GM21526 (cell line): ENCODE measurements around the gene YBX3.
"Not testable (repeated sequence)": the region's sequence is repeated elsewhere in the genome, so short reads cannot be mapped to it uniquely, and the experiment has no call there.

Source experiments
- ATAC-seq: cut with Tn5 transposase; IDR thresholded peaks from one replicate; pipeline ENCODE4 v1.9.1; 2021; ENCODE audit warnings: moderate library complexity; ENCODE audit not compliant: unreplicated experiment, low FRiP score

Gene YBX3

DNA sequence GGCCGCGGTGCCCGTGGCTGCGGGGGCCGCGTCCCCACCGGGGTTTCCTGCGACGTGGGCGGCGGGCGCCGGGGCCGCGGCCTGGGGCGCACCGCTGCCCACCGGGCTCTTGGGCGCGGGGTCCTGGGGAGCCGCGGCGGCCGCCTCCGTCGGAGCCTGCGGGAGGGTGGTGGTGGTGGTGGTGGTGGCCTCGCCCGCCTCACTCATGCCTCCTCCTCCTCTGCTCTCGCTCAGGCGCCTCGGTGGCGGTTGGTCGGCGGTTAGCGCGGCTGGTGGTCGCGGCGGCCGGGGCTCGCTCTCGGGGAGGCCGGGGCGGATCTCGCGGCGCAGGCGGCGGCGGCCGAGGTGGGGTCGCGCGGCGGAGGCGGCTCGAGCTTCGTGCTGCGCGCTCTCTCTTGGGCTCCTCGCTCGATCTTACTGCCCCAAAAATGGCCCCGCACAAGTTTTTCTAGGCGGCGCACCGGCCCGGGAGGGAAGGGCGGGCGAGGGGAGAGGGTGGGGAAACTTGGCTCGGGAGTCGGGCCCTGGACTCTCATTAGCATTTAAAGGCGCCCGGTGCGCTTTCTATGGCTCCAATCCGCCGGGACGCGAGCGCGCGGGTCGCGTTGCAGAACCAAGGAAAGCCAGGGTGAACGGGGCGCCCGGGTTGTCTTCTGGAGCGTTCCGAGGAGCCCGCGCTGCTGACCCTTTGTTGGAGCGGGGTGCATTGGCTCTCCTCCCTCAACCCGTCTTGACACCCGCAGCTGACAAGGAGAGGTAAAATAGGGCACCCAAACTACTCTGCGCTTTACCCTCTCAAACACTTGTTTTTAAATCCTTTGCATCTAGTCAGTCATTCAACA, at the start of gene YBX3:
YBX3 (minus strand) TSS at position 419 of the 842 bp plus-strand sequence; CDS start at position 207, 212 bp downstream.
- peak; percentile 39 for ATAC-seq

DNA sequence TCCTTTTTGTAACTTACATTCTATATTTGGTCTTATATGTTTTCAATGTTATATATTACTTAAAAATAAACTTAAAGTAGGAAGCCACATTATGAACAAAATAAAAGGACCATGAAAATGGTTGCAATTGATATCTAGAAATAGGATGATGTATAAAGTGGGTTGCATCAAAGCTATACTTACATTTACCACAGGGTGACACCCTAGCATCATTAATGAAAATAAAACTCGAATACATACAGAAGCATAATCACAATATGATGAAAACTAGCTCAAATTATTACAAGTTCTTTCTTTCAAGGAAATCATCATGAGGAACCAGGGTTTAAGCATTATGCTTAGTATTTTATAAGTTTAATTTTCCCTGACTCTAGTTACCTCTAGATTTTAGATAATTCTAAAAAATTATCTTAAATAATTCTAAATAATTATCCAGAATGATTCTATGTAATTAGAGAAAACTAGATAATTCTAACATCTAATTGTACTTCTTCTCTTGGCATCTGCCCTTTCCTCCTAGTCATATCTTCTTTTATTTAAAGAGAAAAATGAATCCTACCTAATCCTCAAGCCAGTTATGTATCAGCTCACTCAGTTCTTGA, 48.1 kb upstream of the YBX3 start:
- ATAC-seq: no peak

DNA sequence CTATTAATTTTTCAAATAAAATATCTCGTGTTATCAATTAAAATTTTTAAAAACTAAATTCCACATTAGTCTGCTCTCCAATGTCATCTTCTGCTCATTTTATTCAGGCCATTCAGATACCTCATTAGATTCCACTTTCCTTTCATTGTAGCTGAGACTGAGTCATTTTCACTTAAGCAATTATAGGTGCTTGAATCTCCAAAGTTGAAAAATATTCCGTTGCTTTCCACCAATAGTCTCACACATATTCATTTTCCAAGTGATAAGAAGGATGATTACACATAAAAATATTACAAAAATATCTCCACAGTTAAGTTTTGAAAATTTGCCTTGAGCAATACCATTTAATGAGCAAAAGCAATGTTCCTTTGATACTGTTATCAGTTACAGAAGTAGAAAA, 36.5 kb upstream of the YBX3 start:
- ATAC-seq: no peak

DNA sequence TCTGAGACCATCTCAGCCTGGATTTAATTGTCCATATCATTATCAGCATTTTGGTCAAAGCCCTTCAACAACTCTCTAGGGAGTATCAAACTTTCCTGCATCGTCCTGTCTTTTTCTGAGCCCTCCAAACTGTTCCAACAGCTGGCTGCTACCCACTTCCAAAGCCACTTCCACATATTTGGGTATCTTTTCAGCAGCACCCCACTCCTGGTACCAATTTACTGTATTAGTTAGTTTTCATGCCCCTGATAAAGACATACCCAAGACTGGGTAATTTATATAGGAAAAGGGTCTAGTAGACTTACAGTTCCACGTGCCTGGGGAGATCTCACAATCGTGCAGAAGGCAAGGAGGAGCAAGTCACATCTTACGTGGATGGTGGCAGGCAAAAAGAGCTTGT, 33.1 kb upstream of the YBX3 start:
- ATAC-seq: no peak

DNA sequence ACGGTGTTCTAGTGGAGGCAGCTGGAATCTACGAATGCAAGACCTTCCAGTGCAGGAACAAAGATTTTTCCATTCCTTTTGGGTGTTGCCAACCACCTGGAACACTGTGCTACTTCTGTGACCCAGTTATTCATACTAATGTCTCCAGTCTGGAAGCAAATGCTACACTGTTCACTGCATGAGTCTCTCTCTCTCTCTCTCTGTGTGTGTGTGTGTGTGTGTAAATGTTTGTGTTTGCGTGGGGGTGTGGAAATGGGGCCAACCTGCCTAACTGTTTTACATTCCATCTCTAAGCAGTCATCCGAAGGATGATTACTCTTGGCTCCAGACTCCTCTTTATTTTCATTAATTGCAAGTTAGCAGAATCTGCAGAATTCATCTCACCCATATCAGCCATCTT, 29.9 kb upstream of the YBX3 start:
- no peak for ATAC-seq

DNA sequence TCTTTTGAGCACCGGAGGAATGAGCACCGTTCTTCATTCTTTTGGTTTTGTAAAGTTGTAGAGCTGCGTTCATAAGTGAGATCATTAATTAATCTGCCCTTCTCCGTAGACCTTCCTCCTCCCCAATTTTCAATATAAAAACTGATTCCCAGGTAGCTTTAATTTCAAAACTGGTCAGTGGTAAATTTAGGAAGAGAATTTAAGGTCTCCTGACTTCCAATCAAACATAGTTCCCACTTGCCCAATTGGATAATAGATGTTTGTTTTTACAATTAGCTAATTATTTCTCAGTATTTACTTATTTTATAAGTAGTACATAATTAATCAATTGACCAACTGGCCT, 27.2 kb upstream of the YBX3 start:
- no peak for ATAC-seq

DNA sequence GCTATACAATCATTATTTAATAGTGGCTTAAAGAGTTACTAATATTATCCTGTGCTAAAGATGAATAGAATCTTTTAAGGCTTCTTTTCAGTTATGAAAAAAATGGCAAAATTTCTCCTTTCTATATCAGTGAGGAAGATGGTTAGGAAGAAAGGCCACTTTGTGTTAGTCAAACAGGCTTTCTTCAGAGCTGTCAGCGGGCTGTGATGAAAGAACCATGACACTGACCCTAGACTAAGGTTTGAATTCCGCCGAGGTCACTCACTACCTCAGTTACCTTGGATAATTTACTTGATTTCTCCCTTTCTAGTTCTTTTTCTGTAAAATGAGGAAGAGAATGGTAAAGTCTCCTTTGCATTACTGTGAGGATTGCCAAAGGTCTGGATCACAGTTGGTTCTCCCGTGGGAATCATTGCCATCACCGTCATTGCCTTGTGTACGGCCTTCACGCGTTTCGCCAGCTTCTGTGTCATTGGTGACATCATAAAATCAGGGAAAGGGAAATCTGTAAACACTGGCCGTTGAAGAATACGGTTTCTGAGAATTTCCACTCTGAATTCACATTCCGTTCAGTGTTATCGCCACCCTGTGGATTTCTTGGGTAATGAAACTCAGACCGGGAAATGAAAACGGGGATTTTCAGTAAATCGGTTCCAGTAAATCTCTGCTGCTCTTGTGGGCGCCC, 26.7 kb upstream of the YBX3 start:
- peak; percentile 96 for ATAC-seq

DNA sequence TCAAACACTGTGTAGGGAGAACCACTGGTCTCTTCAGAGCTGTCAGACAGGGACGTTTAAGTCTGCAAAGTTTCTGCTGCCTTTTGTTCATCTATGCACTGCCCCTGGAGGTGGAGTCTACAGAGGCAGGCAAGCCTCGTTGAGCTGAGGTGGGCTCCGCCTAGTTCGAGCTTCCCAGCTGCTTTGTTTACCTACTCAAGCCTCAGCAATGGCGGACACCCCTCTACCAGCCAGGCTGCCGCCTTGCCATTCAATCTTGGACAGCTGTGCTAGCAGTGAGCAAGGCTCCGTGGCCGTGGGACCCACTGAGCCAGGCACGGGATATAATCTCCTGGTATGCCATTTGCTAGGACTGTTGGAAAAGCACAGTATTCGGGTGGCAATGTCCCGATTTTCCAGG, 24.6 kb upstream of the YBX3 start:
- ATAC-seq: no peak

DNA sequence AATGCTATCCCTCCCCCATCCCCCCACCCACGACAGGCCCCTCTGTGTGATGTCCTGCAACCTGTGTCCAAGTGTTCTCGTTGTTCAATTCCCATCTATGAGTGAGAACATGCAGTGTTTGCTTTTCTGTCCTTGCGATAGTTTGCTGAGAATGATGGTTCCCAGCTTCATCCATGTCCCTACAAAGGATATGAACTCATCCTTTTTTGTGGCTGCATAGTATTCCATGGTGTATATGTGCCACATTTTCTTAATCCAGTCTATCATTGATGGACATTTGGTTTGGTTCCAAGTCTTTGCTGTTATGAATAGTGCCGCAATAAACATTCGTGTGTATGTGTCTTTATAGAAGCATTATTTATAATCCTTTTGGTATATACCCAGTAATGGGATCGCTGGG, 20.3 kb upstream of the YBX3 start:
- not testable (repeated sequence) for ATAC-seq

DNA sequence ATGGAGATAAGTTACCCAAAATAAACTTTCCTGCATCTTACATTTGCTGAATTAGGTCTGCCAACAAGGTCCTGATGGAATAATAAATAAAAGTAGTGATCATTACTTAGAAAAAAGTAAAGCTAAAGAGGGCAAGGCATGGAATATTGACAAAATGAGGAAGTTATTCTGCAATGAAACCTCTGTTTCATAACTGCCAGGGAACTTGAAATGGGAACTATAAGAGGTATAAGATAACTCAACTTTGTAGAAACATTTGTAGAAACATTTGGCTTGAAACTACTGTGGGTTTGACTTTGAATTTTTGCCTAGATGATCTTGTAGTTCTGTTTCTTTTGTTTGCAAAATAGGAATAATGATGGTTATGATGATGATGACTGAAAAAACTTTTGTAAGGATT, 18.7 kb upstream of the YBX3 start:
- no peak for ATAC-seq

DNA sequence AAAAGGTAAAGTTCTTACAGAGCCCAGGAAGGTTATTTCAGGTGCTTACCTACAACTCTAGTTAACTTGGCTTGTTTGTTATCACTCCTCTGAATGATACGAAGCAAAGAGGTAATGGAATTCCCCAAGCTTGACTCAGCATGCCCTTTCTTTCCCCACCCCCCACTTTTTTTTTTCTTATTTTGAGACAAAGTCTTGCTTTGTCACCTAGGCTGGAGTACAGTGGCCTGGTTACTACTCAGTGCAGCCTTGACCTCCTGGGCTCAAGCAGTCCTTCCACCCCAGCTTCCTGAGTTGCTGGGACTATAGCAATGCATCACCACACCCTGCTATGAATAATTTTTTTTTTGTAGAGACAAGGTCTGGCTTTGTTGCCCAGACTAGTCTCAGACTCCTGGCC, 17.1 kb upstream of the YBX3 start:
- ATAC-seq: no peak

DNA sequence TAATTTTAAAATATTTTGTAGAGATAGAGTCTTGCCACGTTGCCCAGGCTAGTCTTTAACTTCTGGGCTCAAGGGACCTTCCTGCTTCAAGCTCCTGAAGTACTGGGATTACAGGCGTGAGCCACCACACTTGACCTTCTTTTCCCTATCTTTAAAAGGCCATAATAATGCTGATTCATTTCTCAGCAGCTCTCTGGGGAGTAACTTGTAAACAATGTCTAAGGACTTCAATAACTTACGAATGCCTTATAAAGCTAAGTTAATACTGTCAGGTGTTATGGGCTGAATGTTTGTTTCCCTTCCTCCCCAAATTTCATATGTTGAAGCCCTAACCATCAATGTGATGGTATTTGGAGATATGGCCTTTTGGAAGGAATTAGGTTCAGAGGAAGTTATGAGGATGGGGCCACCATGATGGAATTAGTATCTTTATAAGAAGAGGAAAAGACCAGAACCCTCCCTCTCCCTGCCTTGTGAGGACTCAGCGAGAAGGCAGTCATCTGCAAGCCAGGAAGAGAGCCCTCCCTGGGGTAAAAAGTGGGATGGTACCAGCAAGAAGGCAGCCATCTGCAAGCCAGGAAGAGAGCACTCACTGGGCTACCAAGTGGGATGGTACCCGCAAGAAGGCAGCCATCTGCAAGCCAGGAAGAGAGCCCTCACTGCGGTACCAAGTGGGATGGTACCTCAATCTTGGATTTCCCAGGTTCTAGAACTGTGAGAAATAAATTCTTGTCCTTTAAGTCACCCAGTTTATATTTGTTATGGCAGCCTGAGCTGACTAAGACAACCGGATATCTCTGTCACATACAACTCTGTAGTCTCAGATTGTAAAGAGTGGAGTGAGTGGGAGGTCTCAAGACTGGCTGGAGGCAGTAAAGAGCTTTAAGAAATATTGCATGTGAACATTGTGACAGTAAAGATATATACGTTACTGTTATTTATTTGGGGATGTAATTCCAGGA, 16.3 kb upstream of the YBX3 start:
- ATAC-seq: no peak

DNA sequence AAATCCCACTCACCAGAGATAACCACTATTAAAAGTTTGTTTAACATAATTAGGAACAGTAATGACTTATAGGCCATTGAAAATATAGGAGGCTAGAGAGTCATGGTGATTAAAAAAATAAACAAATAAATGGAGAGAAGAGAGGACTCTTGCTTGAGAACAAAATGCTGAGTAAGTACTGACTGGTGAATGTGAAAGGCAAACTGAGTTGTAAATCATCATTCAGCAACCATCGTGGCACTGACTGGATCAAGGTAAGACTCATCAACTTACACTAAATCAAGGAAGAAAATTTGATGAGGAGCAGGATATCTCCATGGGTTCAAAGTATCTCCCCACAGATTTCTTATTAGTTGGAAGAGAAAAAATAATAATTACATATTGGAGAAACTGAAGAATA, 14.1 kb upstream of the YBX3 start:
- ATAC-seq: no peak

DNA sequence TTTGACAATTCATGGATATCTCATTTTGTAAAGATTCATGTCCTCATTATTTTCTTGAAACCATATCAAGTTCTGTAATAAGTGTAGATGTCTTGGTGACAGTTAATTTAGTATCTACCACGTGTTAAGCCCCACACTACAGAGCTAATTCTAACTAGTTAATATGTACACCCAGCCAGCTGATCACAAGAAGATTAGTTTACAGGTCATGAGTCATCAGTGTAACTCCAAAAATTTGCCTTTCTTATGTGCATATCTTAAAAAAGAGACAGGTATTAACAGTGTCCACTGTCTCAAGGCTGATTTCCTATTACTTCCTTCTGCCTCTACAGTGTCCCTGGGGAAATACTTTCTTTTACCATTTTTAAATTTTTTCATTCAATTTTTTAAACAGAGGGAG, 13.3 kb upstream of the YBX3 start:
- no peak for ATAC-seq

DNA sequence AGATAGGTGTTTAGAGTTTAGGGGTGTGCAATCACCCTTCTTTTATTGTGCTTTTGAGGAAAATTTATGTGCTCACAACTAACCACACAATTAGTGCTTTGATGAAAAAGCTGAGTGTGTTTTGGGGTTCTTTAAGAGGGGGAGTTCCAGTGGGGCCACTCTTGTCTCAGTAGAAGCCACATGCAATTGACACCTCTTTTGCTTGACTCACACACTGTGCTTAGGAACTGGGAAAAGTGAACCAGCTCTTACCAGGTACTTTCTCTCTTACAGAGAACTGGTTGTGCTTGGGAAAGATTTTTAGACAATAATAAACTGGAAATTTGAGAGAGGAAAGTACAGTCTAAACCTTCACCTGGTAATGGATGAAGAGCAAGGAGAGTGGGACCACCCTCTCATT, 12.3 kb upstream of the YBX3 start:
- ATAC-seq: no peak

DNA sequence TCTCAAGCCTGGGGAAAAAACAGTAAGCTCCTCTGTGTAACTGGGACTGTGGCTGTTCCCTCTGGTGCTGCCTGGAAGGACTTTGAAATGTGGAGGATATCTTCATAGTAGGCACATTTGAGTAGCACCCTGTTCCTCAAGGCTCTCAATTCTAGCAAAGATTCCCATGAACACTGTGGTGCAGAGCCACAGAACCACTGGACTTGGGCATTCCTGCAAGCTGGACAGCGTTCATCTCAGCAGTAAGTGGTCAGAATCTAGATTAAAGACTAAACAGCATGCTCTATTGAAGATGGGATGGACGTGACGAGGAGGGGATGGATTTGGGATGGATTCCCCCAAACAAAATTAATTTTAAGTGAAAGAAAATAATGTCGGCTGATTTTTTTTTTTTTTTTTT, 9.4 kb upstream of the YBX3 start:
- no peak for ATAC-seq

DNA sequence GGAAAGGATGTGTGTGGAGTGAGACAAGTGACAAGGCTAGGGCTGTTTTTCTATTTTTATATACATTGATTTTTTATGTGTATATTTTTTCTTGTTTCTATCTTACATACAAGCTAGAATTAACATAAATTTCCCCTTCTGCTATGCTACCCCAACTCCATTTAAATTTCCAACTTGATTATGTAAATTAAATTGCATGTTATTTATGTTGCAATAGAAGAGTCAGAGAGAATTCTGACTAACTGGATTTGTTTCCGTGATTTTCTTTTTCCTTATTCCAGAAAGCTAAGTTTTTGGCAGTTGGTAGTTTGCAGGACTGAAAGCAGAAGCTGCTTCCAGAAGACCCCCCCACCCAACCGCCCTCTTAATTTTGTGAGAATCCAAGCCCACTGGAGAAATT, 8.9 kb upstream of the YBX3 start:
- ATAC-seq: no peak

DNA sequence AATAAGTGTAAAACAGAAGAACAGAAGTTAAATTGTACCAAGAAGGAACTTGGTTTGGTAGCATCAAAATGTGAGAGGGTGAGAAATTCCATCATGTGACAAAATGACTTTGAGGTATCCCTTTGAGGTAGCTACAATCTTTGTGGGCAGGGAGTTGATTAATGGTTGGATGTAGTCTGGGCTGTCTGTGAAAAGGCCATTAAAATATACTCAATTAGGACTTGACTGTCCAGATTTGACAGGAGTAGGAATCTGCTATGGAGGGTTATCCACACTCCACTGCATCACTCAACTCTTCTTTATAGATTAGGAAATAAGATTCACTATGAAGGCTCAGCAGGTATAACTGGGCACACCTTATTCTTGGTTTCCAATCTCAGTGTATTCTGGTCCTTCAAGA, 7.4 kb upstream of the YBX3 start:
- ATAC-seq: no peak

DNA sequence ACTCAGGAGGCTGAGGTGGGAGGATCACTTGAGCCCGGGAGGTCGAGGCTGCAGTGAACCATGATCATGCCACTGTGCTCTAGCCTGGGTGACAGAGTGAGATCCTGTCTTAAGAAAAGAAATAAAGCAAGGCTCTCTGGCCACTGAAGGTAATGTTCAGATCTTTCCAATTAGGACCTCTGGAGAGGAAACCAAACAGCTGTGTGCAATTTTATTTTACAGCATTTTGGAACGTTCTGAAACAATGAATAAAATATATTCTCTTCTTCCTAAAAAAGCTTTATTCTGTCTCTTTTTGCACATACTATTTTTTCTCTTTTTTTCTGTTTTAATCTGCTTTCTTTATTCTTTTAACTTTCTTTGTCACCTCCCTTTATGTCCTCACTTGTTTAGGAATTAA, 5.0 kb upstream of the YBX3 start:
- ATAC-seq: no peak

DNA sequence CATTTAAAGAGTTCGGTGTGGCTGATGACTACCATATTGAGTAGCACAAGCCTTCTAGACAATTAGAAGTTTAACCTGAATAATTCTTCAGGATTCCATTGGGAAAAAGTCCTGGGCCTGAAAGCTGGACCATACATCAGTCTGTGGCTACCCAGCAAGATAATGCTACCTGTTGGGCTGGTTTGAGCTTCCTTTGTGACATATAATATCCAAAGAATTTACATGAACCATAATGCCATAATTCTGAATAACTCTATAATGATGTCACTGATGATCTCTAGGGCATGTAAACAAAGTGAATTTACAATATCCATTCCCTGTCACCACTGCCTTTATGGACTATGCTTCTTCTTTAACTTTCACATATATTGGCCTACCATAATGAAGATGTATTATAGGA, 3.8 kb upstream of the YBX3 start:
- ATAC-seq: no peak

DNA sequence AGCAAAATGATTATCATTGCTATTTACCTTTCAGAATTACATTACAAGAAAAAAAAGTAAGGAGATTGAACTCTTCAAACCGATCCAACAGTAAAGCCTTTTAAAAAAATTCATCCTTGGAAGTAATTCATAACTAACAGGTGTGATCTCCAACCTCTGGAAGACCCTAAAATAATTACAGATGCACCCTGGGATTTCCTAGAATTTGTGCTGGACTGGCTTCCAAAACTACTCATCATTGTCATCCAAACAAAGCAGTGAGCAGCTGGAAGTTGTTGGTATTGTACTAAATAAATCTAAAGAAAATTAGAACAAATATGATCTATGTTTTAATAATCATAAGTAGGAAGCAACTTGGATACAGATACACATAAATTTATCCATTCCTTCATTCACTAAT, 1.9 kb upstream of the YBX3 start:
- ATAC-seq: no peak
